Epithelial cell of proximal tubule (primary cell): ENCODE results near the gene EMCN. TPM values are rescaled to one million over a fixed set of nuclear protein-coding genes. Genes with fewer than 3 reads are reported as not detected.

Source experiments
- DNase-seq: peaks from one replicate; pipeline ENCODE4 v3.0.0-alpha.2; 2011; ENCODE audit warnings: low read depth
- H3K4me3 ChIP-seq: 2 replicates; pipeline ENCODE4 v1.5.1; 2011; ENCODE audit warnings: low read depth, mild to moderate bottlenecking, low read length
- CTCF ChIP-seq: conservative IDR thresholded peaks from 2 replicates; pipeline ENCODE4 v1.5.1; 2012; ENCODE audit warnings: low read depth, mild to moderate bottlenecking, low read length
- total RNA-seq: library from RNA; depleted of rRNA; stranded (reverse); fragments of >200 nt; gene quantifications from 2 replicates; pipeline ENCODE4 v1.2.3, GENCODE V29; 2015

EMCN gene
- total RNA-seq, 1 donor from 2014 or later, result not detected

- no peak for TF ChIP-seq CTCF
- no peak for DNase-seq
- H3K4me3 ChIP-seq, result no peak overlapping the region
Observed at GRCh38 chr4:100469555-100469954, 48.3 kb downstream of the EMCN start.

DNA sequence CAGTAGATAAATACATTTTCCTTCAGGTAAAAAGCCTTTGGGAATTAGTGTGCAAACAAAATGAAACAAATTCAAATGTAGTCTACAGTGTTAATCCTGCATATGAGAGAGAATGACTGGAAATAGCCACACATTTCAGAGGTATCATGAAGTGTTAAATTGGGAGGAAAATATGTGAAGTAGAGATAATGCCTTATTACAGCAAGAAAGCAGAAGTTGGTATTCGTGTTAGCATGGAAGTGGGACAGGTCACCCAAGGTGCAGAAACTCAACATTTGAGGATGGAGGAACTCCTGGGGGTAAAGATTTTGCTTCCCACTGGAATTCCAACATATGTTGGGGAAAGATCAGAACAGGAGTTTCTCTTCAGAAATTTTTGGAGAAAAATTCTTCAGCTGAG, 51.3 kb downstream of the EMCN start:
- no peak overlapping the region for H3K4me3 ChIP-seq
- TF ChIP-seq CTCF, result no peak
- DNase-seq, result no peak

GRCh38 chr4:100461807-100462605, 55.8 kb downstream of the EMCN start:
- DNase-seq, result no peak

DNA sequence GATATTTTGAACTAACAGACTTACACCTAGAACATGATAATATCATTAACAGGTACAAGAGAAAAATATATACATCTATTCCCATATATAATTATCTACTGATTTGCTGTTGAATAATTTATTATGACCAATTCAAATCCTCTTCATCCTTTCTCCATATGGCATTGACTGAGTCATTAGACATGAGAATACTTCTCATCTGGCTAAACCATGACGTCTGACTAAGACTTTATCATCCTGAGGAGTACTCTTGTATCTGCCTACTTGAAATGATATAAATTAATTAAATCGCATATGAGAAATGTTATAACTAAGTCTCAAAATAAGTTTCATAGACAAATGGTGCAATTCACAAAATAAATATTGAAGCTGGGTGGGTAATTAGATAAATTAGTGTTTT, 67.4 kb downstream of the EMCN start:
- no peak for DNase-seq
- no peak for TF ChIP-seq CTCF
- H3K4me3 ChIP-seq, result no peak overlapping the region

More at GRCh38 chr4:100461807-100462605, 55.8 kb downstream of the EMCN start:
- no peak overlapping the region for H3K4me3 ChIP-seq
- no peak for TF ChIP-seq CTCF

DNA sequence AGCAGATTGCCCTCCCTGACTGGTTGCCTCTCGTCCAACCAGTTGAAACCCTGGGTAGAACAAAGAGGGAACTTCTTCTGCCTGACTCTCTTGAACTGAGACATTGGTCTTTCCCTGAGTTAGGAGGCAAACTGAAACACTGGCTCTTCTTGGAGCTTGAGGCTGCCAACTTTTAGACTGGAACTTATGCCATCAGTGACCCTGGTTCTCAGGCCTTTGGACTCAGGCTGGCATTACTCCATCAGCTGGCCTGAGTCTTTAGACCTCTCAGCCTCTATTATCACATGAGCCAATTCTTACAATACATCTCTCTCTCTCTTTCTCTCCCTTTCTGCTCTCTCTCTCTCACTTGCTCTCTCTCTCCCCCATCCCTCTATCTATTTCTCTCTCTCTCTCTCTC, 86.4 kb downstream of the EMCN start:
- H3K4me3 ChIP-seq, result no peak overlapping the region
- TF ChIP-seq CTCF, result no peak
- DNase-seq, result no peak

DNA sequence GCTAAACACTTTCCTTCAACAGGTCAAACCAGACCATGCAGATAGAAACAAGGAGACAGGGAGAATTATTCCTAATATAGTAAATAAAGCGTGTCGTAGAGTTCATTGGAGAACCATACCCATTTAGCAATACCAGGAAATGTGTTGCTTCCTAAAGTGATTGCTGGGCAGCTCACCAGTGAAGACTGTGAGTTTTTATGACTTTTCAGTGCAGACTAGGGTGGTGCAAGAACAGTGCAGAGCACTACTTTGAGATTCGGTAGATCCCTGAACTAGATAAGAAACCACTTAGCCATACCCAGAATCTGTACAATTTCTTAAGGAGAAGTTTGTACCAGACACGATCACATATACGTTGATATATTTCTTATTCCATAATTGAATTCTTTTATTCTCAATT, 87.4 kb downstream of the EMCN start:
- no peak for TF ChIP-seq CTCF
- DNase-seq, result no peak

DNA sequence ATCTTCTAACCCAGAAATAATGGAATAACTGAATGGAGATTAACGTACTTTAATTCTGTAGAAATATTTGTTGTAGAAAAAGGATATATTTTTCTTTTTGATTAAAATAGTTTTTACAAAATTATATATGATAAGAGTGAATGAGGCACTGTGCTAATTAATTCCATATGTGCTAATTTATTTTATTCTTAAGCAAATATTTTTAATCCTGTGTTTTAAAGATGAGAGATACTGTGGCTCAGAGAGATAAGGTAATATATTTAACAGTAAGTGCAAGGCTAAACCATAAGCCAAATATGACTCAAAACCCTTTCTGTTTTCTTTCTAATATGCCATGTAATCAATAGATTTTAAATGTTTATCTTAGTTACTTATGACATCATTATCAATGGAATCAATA, 88.2 kb downstream of the EMCN start:
- no peak overlapping the region for H3K4me3 ChIP-seq
- DNase-seq, result no peak
- TF ChIP-seq CTCF, result no peak

More for the DNA sequence above, 87.4 kb downstream of the EMCN start:
- no peak overlapping the region for H3K4me3 ChIP-seq
